ENCODE measurements around the gene KCTD21. TPM values are rescaled to one million over a fixed set of nuclear protein-coding genes. Genes with fewer than 3 reads are reported as not detected.
"Not testable (repeated sequence)": the region's sequence is repeated elsewhere in the genome, so short reads cannot be mapped to it uniquely, and the experiment has no call there.

KCTD21 gene
- total RNA-seq, 1 donor from 2014 or later = 0.90 TPM

- TF ChIP-seq EZH2 (IDR thresholded peaks at IDR 0.05) (no peak), EZH2phosphoT487 (IDR thresholded peaks at IDR 0.05) (no peak)
Measured at GRCh38 chr11:78176605-78177141, 11.8 kb downstream of the KCTD21 start.

DNA sequence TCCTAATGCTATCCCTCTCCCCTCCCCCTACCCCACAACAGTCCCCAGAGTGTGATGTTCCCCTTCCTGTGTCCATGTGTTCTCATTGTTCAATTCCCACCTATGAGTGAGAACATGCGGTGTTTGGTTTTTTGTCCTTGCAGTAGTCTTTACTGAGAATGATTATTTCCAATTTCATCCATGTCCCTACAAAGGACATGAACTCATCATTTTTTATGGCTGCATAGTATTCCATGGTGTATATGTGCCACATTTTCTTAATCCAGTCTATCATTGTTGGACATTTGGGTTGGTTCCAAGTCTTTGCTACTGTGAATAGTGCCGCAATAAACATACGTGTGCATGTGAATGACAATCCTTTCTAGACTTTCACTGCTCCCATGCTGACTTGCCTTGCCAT lies 12.6 kb downstream of the KCTD21 start:
- H3K4me1 ChIP-seq; H3K9me3 Mint-ChIP-seq; H3K27ac Mint-ChIP-seq; H3K79me2 ChIP-seq (ENCODE audit: low read depth); H3K27ac ChIP-seq; H3K4me3 Mint-ChIP-seq; H2AFZ ChIP-seq (replicated peaks); H3F3A ChIP-seq (ENCODE audit: low read depth); H4K20me1 ChIP-seq (ENCODE audit: low read depth); H3K27me3 ChIP-seq; H3K4me1 Mint-ChIP-seq; H3K9ac ChIP-seq; H3K27me3 Mint-ChIP-seq (ENCODE audit: insufficient read depth, low read depth); H3K36me3 Mint-ChIP-seq; H3K4me3 ChIP-seq; H3K4me2 ChIP-seq; H3K9me3 ChIP-seq (ENCODE audit: low read depth); DNase-seq (ENCODE audit: low spot score); H3K36me3 ChIP-seq: not testable (repeated sequence)

More at GRCh38 chr11:78176605-78177141, 11.8 kb downstream of the KCTD21 start:
- H4K20me1 ChIP-seq (ENCODE audit: low read depth) = no peaks in the 10 kb centered on the region
- H3K4me3 ChIP-seq = no peak overlapping the region
- H3K9me3 Mint-ChIP-seq = no peaks in the 10 kb centered on the region
- peaks cover 6% of the 10 kb centered on the region for H3K4me1 ChIP-seq
- no peaks in the 10 kb centered on the region for H3K9me3 ChIP-seq (ENCODE audit: low read depth)
- DNase-seq (ENCODE audit: low spot score) = no peak
- no peak overlapping the region for H3K4me3 Mint-ChIP-seq
- H3K9ac ChIP-seq = no peak overlapping the region
- H3K4me1 Mint-ChIP-seq = no peaks in the 10 kb centered on the region
- H3K27ac Mint-ChIP-seq = no peak overlapping the region
- no peak overlapping the region for H2AFZ ChIP-seq (replicated peaks)
- no peaks in the 10 kb centered on the region for H3K79me2 ChIP-seq (ENCODE audit: low read depth)
- peaks cover 5% of the 10 kb centered on the region for H3K27me3 Mint-ChIP-seq (ENCODE audit: insufficient read depth, low read depth)
- H3K27ac ChIP-seq = no peak overlapping the region
- H3K36me3 ChIP-seq = no peaks in the 10 kb centered on the region
- H3F3A ChIP-seq (ENCODE audit: low read depth) = no peaks in the 10 kb centered on the region
- H3K4me2 ChIP-seq = no peak overlapping the region
- H3K27me3 ChIP-seq = no peaks in the 10 kb centered on the region
- peaks cover 10% of the 10 kb centered on the region for H3K36me3 Mint-ChIP-seq

DNA sequence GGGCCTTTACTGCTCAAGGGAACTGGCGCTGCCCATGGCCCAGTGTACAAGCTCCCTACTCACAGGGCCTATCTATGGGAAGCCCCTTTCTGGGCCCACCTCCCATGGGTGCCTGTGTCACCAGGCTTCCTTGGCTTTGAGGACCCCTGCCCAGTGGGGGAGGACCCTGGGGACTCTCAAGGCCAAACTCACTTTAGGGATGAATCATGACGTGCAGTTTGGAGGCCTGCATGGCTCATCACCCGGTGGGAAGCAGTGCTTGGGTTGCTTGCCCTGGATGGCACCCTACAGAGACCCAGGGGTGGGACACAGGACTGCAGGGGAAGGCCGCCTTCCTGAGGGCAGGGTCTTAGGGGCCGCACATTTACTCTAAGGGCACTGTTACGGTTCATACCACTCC lies 16.5 kb downstream of the KCTD21 start:
- Mint-ChIP-seq H3K4me3 (no peak overlapping the region), H3K36me3 (peaks cover 10% of the 10 kb centered on the region), H3K4me1 (no peaks in the 10 kb centered on the region), H3K27me3 (ENCODE audit: insufficient read depth, low read depth) (peaks cover 4% of the 10 kb centered on the region), H3K27ac (no peak overlapping the region), H3K9me3 (no peaks in the 10 kb centered on the region)
- Histone ChIP-seq H3K79me2 (ENCODE audit: low read depth) (no peaks in the 10 kb centered on the region), H3K27ac (no peak overlapping the region), H3K36me3 (no peaks in the 10 kb centered on the region), H4K20me1 (ENCODE audit: low read depth) (no peaks in the 10 kb centered on the region), H3F3A (ENCODE audit: low read depth) (no peaks in the 10 kb centered on the region), H3K27me3 (no peaks in the 10 kb centered on the region), H3K9ac (no peak overlapping the region), H3K4me1 (no peaks in the 10 kb centered on the region), H3K9me3 (ENCODE audit: low read depth) (no peaks in the 10 kb centered on the region), H3K4me3 (no peak overlapping the region), H2AFZ (replicated peaks) (no peak overlapping the region), H3K4me2 (no peak overlapping the region)
- no peak for DNase-seq (ENCODE audit: low spot score)
- no peak for TF ChIP-seq EZH2 (IDR thresholded peaks at IDR 0.05)
- TF ChIP-seq, protein P1, sequence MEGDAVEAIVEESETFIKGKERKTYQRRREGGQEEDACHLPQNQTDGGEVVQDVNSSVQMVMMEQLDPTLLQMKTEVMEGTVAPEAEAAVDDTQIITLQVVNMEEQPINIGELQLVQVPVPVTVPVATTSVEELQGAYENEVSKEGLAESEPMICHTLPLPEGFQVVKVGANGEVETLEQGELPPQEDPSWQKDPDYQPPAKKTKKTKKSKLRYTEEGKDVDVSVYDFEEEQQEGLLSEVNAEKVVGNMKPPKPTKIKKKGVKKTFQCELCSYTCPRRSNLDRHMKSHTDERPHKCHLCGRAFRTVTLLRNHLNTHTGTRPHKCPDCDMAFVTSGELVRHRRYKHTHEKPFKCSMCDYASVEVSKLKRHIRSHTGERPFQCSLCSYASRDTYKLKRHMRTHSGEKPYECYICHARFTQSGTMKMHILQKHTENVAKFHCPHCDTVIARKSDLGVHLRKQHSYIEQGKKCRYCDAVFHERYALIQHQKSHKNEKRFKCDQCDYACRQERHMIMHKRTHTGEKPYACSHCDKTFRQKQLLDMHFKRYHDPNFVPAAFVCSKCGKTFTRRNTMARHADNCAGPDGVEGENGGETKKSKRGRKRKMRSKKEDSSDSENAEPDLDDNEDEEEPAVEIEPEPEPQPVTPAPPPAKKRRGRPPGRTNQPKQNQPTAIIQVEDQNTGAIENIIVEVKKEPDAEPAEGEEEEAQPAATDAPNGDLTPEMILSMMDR (IDR thresholded peaks at IDR 0.05) = no peak
- no peak for TF ChIP-seq EZH2phosphoT487 (IDR thresholded peaks at IDR 0.05)

GRCh38 chr11:78170874-78171549 lies 17.4 kb downstream of the KCTD21 start:
- Histone ChIP-seq H3K4me1 (no peaks in the 10 kb centered on the region), H3K9ac (no peak overlapping the region), H4K20me1 (ENCODE audit: low read depth) (no peaks in the 10 kb centered on the region), H3F3A (ENCODE audit: low read depth) (no peaks in the 10 kb centered on the region), H3K27me3 (no peaks in the 10 kb centered on the region), H3K4me3 (no peak overlapping the region), H2AFZ (replicated peaks) (no peak overlapping the region), H3K79me2 (ENCODE audit: low read depth) (no peaks in the 10 kb centered on the region), H3K36me3 (no peaks in the 10 kb centered on the region), H3K9me3 (ENCODE audit: low read depth) (no peaks in the 10 kb centered on the region), H3K4me2 (no peak overlapping the region), H3K27ac (no peak overlapping the region)
- no peaks in the 10 kb centered on the region for H3K4me1 Mint-ChIP-seq
- TF ChIP-seq EZH2phosphoT487 (IDR thresholded peaks at IDR 0.05) = no peak
- TF ChIP-seq, protein P1 (IDR thresholded peaks at IDR 0.05) = no peak
- no peak for TF ChIP-seq EZH2 (IDR thresholded peaks at IDR 0.05)
- H3K4me3 Mint-ChIP-seq = no peak overlapping the region
- no peaks in the 10 kb centered on the region for H3K9me3 Mint-ChIP-seq
- peaks cover 4% of the 10 kb centered on the region for H3K27me3 Mint-ChIP-seq (ENCODE audit: insufficient read depth, low read depth)
- DNase-seq (ENCODE audit: low spot score) = no peak
- H3K36me3 Mint-ChIP-seq = peaks cover 10% of the 10 kb centered on the region
- H3K27ac Mint-ChIP-seq = peak overlapping the region; percentile 60

All from neural progenitor cell (in vitro differentiated cells).